Skeletal muscle tissue (tissue), 4 donors: ENCODE data around the gene TNFSF18. TPM values are rescaled to one million over a fixed set of nuclear protein-coding genes. Genes with fewer than 3 reads are reported as not detected.

Source experiments
- H3K27ac ChIP-seq: one replicate; pipeline ENCODE4 v1.7.0; 2013; ENCODE audit warnings: mild to moderate bottlenecking, low read depth, low read length, inconsistent platforms
- H3K27me3 ChIP-seq, 3 donors: one replicate each; pipeline ENCODE4 v1.7.0; 2013; ENCODE audit warnings: low read length in 3 of 3; ENCODE audit not compliant: control insufficient read depth in 3 of 3, insufficient read depth in 3 of 3
- H3K36me3 ChIP-seq, 3 donors: one replicate each; pipeline ENCODE4 v1.7.0; 2013; ENCODE audit warnings: low read length in 3 of 3; ENCODE audit not compliant: control insufficient read depth in 3 of 3, insufficient read depth in 3 of 3
- H3K4me1 ChIP-seq, 3 donors: one replicate each; pipeline ENCODE4 v1.7.0; 2013; ENCODE audit warnings: low read length in 3 of 3, mild to moderate bottlenecking in 3 of 3; ENCODE audit not compliant: control insufficient read depth in 3 of 3, insufficient read depth in 3 of 3
- H3K4me3 ChIP-seq, 3 donors: one replicate each; pipeline ENCODE4 v1.7.0; 2013; ENCODE audit warnings: low read length in 3 of 3
- H3K9ac ChIP-seq, 3 donors: one replicate each; pipeline ENCODE4 v1.7.0; 2013; ENCODE audit warnings: low read length in 3 of 3, mild to moderate bottlenecking in 3 of 3, moderate library complexity in 2 of 3, low read depth in 1 of 3
- H3K9me3 ChIP-seq, 3 donors: one replicate each; pipeline ENCODE4 v1.7.0; 2013; ENCODE audit warnings: low read length in 3 of 3; ENCODE audit not compliant: control insufficient read depth in 3 of 3
- total RNA-seq: library from RNA; depleted of rRNA; stranded (reverse); fragments of >200 nt; gene quantifications from one replicate; pipeline ENCODE4 v1.2.3, GENCODE V29; 2014
- donor health status: Osteomylitis.

TNFSF18 gene
- total RNA-seq, 1 donor from 2014 or later: 1.0 TPM

GRCh38 chr1:172990598-172991215 is 60.0 kb downstream of the TNFSF18 start:
- Histone ChIP-seq H3K27me3 (no peaks in the 10 kb centered on the region), H3K9ac (no peak overlapping the region), H3K36me3 (no peaks in the 10 kb centered on the region), H3K4me3 (no peak overlapping the region), H3K4me1 (no peaks in the 10 kb centered on the region), H3K9me3 (no peaks in the 10 kb centered on the region), H3K27ac (no peak overlapping the region)

Other genes with a start within 250 kb of the TNFSF18 start
- 2.6 TPM for gene TNFSF4, start 156.4 kb upstream of the TNFSF18 start, total RNA-seq